A549 (cell line): ENCODE data around the gene PSMD5. TPM values are rescaled to one million over a fixed set of nuclear protein-coding genes. Genes with fewer than 3 reads are reported as not detected.
A peak's percentile ranks its signal among the peaks of the same experiment; 100 is the strongest.

Experiments
- ATAC-seq, 2 experiments: fragments of 200-7000 bp in 1 of 2; fragments of >200 bp in 1 of 2; cut with Nextera tagmentation in 1 of 2; cut with Tn5 transposase in 1 of 2; 3 replicates each; pipeline versions ENCODE4 v1.8.0 to v1.9.1; 2018 to 2020; ENCODE audit warnings: mild to moderate bottlenecking in 1 of 2, moderate library complexity in 1 of 2
- CTCF ChIA-PET: fragments of 300-600 bp; sonication (Branson Sonifier 250); formaldehyde crosslinking; extraction: SDS; loops from one replicate; lab custom pipeline; 2021; ENCODE audit warnings: antibody characterized with exemption, inconsistent platforms; lab: Yijun Ruan, JAX
- POLR2A ChIA-PET: fragments of 350-600 bp; formaldehyde crosslinking; extraction: SDS; loops from one replicate; lab custom pipeline; 2021; ENCODE audit warnings: antibody characterized with exemption, inconsistent platforms; lab: Yijun Ruan, JAX
- DNase-seq, 2 experiments: peaks; one replicate each; pipeline versions ENCODE4 v3.0.0 to v3.0.0-alpha.2; 2011 to 2016; ENCODE audit warnings: low read depth in 1 of 2, low spot score in 1 of 2
- FAIRE-seq: peaks from 2 replicates; lab custom pipeline; 2011; peaks lifted over from hg19 to GRCh38; lab: Jason Lieb, UNC
- H3K27ac ChIP-seq, 2 experiments: fragments of >200 bp; sonication (Bioruptor Twin); formaldehyde crosslinking; 3 replicates each; pipeline ENCODE4 v1.5.1; 2016 to 2017
- H3K4me1 ChIP-seq: fragments of >200 bp; sonication (Bioruptor Twin); formaldehyde crosslinking; 3 replicates; pipeline ENCODE4 v1.6.1; 2016
- H3K4me2 ChIP-seq: fragments of >200 bp; sonication (Bioruptor Twin); formaldehyde crosslinking; 3 replicates; pipeline ENCODE4 v1.6.1; 2016
- H3K4me3 ChIP-seq: fragments of >200 bp; sonication (Bioruptor Twin); formaldehyde crosslinking; 3 replicates; pipeline ENCODE4 v1.5.1; 2016
- H3K9me3 ChIP-seq: fragments of >200 bp; sonication (Bioruptor Twin); formaldehyde crosslinking; 3 replicates; pipeline ENCODE4 v1.6.1; 2016
- BHLHE40 ChIP-seq: IDR thresholded peaks from 2 replicates; pipeline ENCODE4 v1.6.1; 2012; ENCODE audit warnings: low read depth, low read length, inconsistent platforms
- CBX2 ChIP-seq: fragments of 200-600 bp; sonication (generic); IDR thresholded peaks from 2 replicates; pipeline ENCODE4 v1.6.1; 2016; ENCODE audit warnings: low read depth, mild to moderate bottlenecking, borderline replicate concordance
- CEBPB ChIP-seq, 2 experiments: fragments of >200 bp in 1 of 2; sonication (Bioruptor Twin) in 1 of 2; formaldehyde crosslinking in 1 of 2; IDR thresholded peaks; 2 replicates each; pipeline ENCODE4 v1.6.1; 2012 to 2016
- CHD2 ChIP-seq: fragments of 150-350 bp; IDR thresholded peaks from 2 replicates; pipeline ENCODE4 v1.6.1; 2014; ENCODE audit warnings: low read length; ENCODE audit not compliant: partially characterized antibody
- CHD4 ChIP-seq: fragments of 200-600 bp; sonication (generic); IDR thresholded peaks from 2 replicates; pipeline ENCODE4 v1.6.1; 2016; ENCODE audit warnings: antibody characterized with exemption, mild to moderate bottlenecking, borderline replicate concordance
- EHF ChIP-seq: fragments of 250-450 bp; sonication (Bioruptor Pico); IDR thresholded peaks from 2 replicates; pipeline ENCODE4 v1.5.0; 2020; ENCODE audit warnings: mild to moderate bottlenecking
- EHMT2 ChIP-seq: fragments of 200-600 bp; sonication (generic); IDR thresholded peaks from 2 replicates; pipeline ENCODE4 v1.6.1; 2016; ENCODE audit warnings: antibody characterized with exemption, low read depth, mild to moderate bottlenecking, moderate library complexity
- FOXS1 ChIP-seq: fragments of 250-450 bp; sonication (Bioruptor Pico); IDR thresholded peaks from 2 replicates; pipeline ENCODE4 v1.5.0; 2020; ENCODE audit warnings: mild to moderate bottlenecking, moderate library complexity
- HDAC2 ChIP-seq: fragments of 200-600 bp; sonication (generic); IDR thresholded peaks from 2 replicates; pipeline ENCODE4 v1.6.1; 2016
- HEYL ChIP-seq: fragments of 250-450 bp; sonication (Bioruptor Pico); IDR thresholded peaks from 2 replicates; pipeline ENCODE4 v1.8.0; 2021; ENCODE audit warnings: mild to moderate bottlenecking, moderate library complexity
- JUN ChIP-seq, 2 experiments: fragments of >200 bp; sonication (Bioruptor Twin); formaldehyde crosslinking; IDR thresholded peaks; 2 replicates in 1 of 2; 3 replicates in 1 of 2; pipeline ENCODE4 v1.6.1; 2016 to 2017
- JUNB ChIP-seq: fragments of >200 bp; sonication (Bioruptor Twin); formaldehyde crosslinking; IDR thresholded peaks from 2 replicates; pipeline ENCODE4 v1.6.1; 2016
- KDM1A ChIP-seq: fragments of 200-600 bp; sonication (generic); IDR thresholded peaks from 2 replicates; pipeline ENCODE4 v1.6.1; 2016; ENCODE audit warnings: low read depth, mild to moderate bottlenecking
- KDM5A ChIP-seq: fragments of 200-600 bp; sonication (generic); IDR thresholded peaks from 2 replicates; pipeline ENCODE4 v1.6.1; 2016; ENCODE audit warnings: antibody characterized with exemption, mild to moderate bottlenecking
- MAZ ChIP-seq: fragments of 150-350 bp; IDR thresholded peaks from 2 replicates; pipeline ENCODE4 v1.6.1; 2014; ENCODE audit warnings: antibody characterized with exemption, low read depth, low read length, borderline replicate concordance
- MYC ChIP-seq: IDR thresholded peaks from 2 replicates; pipeline ENCODE4 v1.6.1; 2012; ENCODE audit warnings: mild to moderate bottlenecking, inconsistent platforms, low read length, improper control_type of control experiment, borderline replicate concordance
- NFE2L2 ChIP-seq: fragments of 150-350 bp; conservative IDR thresholded peaks from 2 replicates; pipeline ENCODE4 v1.6.1; 2014; ENCODE audit warnings: low read length
- NPAS2 ChIP-seq: fragments of 250-450 bp; sonication (Bioruptor Pico); IDR thresholded peaks from 2 replicates; pipeline ENCODE4 v1.8.0; 2022; ENCODE audit warnings: mild to moderate bottlenecking, moderate library complexity, borderline replicate concordance
- NR3C1 ChIP-seq: fragments of >200 bp; sonication (Bioruptor Twin); formaldehyde crosslinking; IDR thresholded peaks from 3 replicates; pipeline ENCODE4 v1.6.1; 2017
- POLR2A ChIP-seq: IDR thresholded peaks from 2 replicates; pipeline ENCODE4 v1.6.1; 2012; ENCODE audit warnings: mild to moderate bottlenecking, low read length
- POLR2AphosphoS2 ChIP-seq: conservative IDR thresholded peaks from 2 replicates; pipeline ENCODE4 v1.6.1; 2012; ENCODE audit warnings: low read length, improper control_type of control experiment, inconsistent platforms
- RAD21 ChIP-seq, 2 experiments: fragments of >200 bp in 1 of 2; sonication (Bioruptor Twin) in 1 of 2; formaldehyde crosslinking in 1 of 2; IDR thresholded peaks in 1 of 2; conservative IDR thresholded peaks in 1 of 2; 2 replicates in 1 of 2; 3 replicates in 1 of 2; pipeline ENCODE4 v1.6.1; 2012 to 2018; ENCODE audit warnings: inconsistent platforms in 1 of 2
- RARB ChIP-seq: fragments of 250-450 bp; sonication (Bioruptor Pico); IDR thresholded peaks from 2 replicates; pipeline ENCODE4 v1.8.0; 2021; ENCODE audit warnings: mild to moderate bottlenecking, moderate library complexity
- RFX5 ChIP-seq: fragments of 450-650 bp; IDR thresholded peaks from 2 replicates; pipeline ENCODE4 v1.7.1; 2014; ENCODE audit warnings: antibody characterized with exemption, mild to moderate bottlenecking, moderate library complexity
- RNF2 ChIP-seq: fragments of 200-600 bp; sonication (generic); IDR thresholded peaks from 2 replicates; pipeline ENCODE4 v1.6.1; 2016; ENCODE audit warnings: low read depth, mild to moderate bottlenecking, antibody characterized with exemption, moderate library complexity, borderline replicate concordance
- SREBF2 ChIP-seq: fragments of 450-650 bp; IDR thresholded peaks from 2 replicates; pipeline ENCODE4 v1.6.1; 2014; ENCODE audit warnings: mild to moderate bottlenecking, moderate library complexity
- TP53 ChIP-seq: fragments of 250-450 bp; sonication (Bioruptor Pico); IDR thresholded peaks from 2 replicates; pipeline ENCODE4 v1.5.0; 2021; ENCODE audit warnings: mild to moderate bottlenecking, moderate library complexity
- ZFP36 ChIP-seq: fragments of 450-650 bp; IDR thresholded peaks from 2 replicates; pipeline ENCODE4 v1.6.1; 2014; ENCODE audit warnings: borderline replicate concordance; ENCODE audit not compliant: partially characterized antibody
- ZSCAN20 ChIP-seq: fragments of 250-450 bp; sonication (Bioruptor Pico); IDR thresholded peaks from 2 replicates; pipeline ENCODE4 v1.8.0; 2022; ENCODE audit warnings: mild to moderate bottlenecking, moderate library complexity
- WGBS: methylation state at CpG from one replicate; pipeline ENCODE4 v1.1.6; 2017; ENCODE audit errors: missing lambda C conversion rate; 5-methylcytosine and 5-hydroxymethylcytosine counted together
- polyA minus RNA-seq: library from RNA; depleted of rRNA, polyadenylated mRNA; stranded (reverse); fragments of >200 nt; gene quantifications from 2 replicates; pipeline ENCODE4 v1.2.3, GENCODE V29; 2011; rRNA and poly(A)+ RNA removed
- polyA plus RNA-seq, 4 experiments: library from polyadenylated mRNA; depleted of rRNA in 3 of 4; stranded (reverse); fragments of >200 nt; fragmentation: RNase III in 1 of 4; extraction: RNeasy Plus Mini Kit Qiagen cat#74134 plus additional on column Dnase treatment in 1 of 4; gene quantifications; 2 replicates in 3 of 4; 3 replicates in 1 of 4; pipeline ENCODE4 v1.2.3, GENCODE V29; 2011 to 2017
- TF ChIP-seq, protein P1 (sequence below): fragments of >200 bp; sonication (Bioruptor Twin); formaldehyde crosslinking; IDR thresholded peaks from 3 replicates; pipeline ENCODE4 v1.6.1; 2016
- TF ChIP-seq, protein P2 (sequence below): fragments of >200 bp; sonication (Bioruptor Twin); formaldehyde crosslinking; IDR thresholded peaks from 3 replicates; pipeline ENCODE4 v1.5.1; 2016
- TF ChIP-seq, protein P3 (sequence below): IDR thresholded peaks from 2 replicates; pipeline ENCODE4 v1.6.1; 2012
- TF ChIP-seq, protein P4 (sequence below): fragments of 250-450 bp; sonication (Bioruptor Pico); IDR thresholded peaks from 2 replicates; pipeline ENCODE4 v1.5.0; 2021; ENCODE audit warnings: mild to moderate bottlenecking, moderate library complexity, borderline replicate concordance
- TF ChIP-seq, protein P5 (sequence below): fragments of >200 bp; sonication (Bioruptor Twin); formaldehyde crosslinking; IDR thresholded peaks from 2 replicates; pipeline ENCODE4 v1.6.1; 2016
- TF ChIP-seq, protein P6 (sequence below): IDR thresholded peaks from 2 replicates; pipeline ENCODE4 v1.6.1; 2012

Gene PSMD5
- polyA plus RNA-seq (2011; rRNA removed) (52.3 and 63.7 TPM in 2 replicates), polyA plus RNA-seq (2017; fragmentation: RNase III; extraction: RNeasy Plus Mini Kit Qiagen cat#74134 plus additional on column Dnase treatment) (34.6 to 42.4 TPM (median 40.0 TPM) in 3 replicates), polyA minus RNA-seq (17.1 and 17.5 TPM in 2 replicates)
- polyA plus RNA-seq (2012; cell fraction: cytosol; rRNA removed): 19.4 and 22.8 TPM in 2 replicates
- 8.8 and 12.9 TPM in 2 replicates for polyA plus RNA-seq (2012; cell fraction: nucleus; rRNA removed)

DNA sequence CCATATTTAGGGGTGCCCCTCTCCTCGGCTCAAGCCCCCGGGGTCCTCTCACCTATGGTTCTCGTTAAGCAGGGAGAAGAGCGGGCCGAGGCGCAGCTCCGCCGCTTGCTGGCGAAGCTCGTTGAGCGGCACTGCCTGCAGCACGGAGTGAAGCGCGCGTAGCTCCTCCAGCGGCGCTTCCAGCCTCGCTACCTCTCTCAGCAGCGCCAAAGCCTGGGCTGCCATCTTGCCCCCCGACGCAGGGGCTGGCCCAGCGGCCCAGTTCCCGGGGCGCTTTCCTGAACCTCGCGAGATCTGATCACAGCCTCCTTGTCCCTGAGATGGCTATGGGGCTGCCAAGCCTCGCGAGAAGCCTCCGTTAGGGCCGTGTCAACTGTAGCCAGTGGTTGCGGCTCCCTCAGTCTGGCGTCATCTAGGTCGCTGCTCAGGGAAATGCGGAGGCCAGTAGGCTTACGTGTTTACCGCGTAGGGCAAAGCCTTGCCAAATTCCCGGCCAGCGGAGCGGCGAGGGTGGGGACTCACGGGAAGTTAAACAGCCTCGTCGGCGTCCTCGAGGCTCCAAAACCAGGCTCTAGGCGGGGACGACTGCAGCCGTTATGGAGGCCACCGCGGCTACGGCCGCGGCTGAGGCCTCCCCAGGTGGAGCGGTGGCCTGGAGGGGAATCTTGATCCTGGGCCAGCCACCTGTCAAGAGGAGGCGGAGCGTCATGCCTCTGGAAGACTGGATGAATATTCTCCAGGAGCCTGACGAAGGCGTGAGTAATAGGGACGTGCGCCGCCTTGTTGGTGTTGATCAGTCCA, at the start of gene PSMD5:
Gene PSMD5 (minus strand): TSS at position 238 of the 801 bp plus-strand sequence. CDS start 13 bp downstream, at position 225.
- H3K27ac ChIP-seq: peak within 1 kb of the TSS; percentile 92 to 94
- no peak for FAIRE-seq
- peak within 1 kb of the TSS; percentile 88 for H3K4me2 ChIP-seq
- peak; percentile 99 to 100 for ATAC-seq
- peak within 1 kb of the TSS; percentile 74 for H3K4me3 ChIP-seq
- POLR2A ChIA-PET: interaction anchor here (0.6 kb wide), 1 partner anchor 50 kb away, joined by 3 read pairs; the partner anchor contains the start of gene FBXW2
- DNase-seq: peak; percentile 99
- H3K4me1 ChIP-seq: peaks cover 12% of the 10 kb centered on the region; the same call in 1 of the 3 replicates
- no peaks in the 10 kb centered on the region for H3K9me3 ChIP-seq
- CTCF ChIA-PET: interaction anchor here (1.2 kb wide), 1 partner anchor 87 kb away, joined by 3 read pairs; no protein-coding TSS in a partner anchor
- 1% methylated on average over 15 of the region's 62 CpGs for WGBS
- peak; percentile 99 for TF ChIP-seq CHD2
- TF ChIP-seq HDAC2: no peak
- TF ChIP-seq RAD21 (conservative IDR thresholded peaks at IDR 0.05 in 1 of 2, IDR thresholded peaks at IDR 0.05 in 1 of 2): no peak; a peak in 1 of 5 replicates
- TF ChIP-seq EHMT2: no peak
- no peak for TF ChIP-seq EHF
- 0 out of 4 replicates have a peak, but pooled peaks of 1 of the 2 experiments have one; percentile 18 for TF ChIP-seq CEBPB (IDR thresholded peaks at IDR 0.05)
- no peak for TF ChIP-seq ZSCAN20 (CRISPR knock-in tag)
- TF ChIP-seq, protein P1, sequence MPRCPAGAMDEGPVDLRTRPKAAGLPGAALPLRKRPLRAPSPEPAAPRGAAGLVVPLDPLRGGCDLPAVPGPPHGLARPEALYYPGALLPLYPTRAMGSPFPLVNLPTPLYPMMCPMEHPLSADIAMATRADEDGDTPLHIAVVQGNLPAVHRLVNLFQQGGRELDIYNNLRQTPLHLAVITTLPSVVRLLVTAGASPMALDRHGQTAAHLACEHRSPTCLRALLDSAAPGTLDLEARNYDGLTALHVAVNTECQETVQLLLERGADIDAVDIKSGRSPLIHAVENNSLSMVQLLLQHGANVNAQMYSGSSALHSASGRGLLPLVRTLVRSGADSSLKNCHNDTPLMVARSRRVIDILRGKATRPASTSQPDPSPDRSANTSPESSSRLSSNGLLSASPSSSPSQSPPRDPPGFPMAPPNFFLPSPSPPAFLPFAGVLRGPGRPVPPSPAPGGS: no peak; the same call in 2 of the 3 replicates
- TF ChIP-seq, protein P2, sequence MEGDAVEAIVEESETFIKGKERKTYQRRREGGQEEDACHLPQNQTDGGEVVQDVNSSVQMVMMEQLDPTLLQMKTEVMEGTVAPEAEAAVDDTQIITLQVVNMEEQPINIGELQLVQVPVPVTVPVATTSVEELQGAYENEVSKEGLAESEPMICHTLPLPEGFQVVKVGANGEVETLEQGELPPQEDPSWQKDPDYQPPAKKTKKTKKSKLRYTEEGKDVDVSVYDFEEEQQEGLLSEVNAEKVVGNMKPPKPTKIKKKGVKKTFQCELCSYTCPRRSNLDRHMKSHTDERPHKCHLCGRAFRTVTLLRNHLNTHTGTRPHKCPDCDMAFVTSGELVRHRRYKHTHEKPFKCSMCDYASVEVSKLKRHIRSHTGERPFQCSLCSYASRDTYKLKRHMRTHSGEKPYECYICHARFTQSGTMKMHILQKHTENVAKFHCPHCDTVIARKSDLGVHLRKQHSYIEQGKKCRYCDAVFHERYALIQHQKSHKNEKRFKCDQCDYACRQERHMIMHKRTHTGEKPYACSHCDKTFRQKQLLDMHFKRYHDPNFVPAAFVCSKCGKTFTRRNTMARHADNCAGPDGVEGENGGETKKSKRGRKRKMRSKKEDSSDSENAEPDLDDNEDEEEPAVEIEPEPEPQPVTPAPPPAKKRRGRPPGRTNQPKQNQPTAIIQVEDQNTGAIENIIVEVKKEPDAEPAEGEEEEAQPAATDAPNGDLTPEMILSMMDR: no peak
- no peak for TF ChIP-seq ZFP36
- TF ChIP-seq KDM1A: no peak
- TF ChIP-seq, protein P3, sequence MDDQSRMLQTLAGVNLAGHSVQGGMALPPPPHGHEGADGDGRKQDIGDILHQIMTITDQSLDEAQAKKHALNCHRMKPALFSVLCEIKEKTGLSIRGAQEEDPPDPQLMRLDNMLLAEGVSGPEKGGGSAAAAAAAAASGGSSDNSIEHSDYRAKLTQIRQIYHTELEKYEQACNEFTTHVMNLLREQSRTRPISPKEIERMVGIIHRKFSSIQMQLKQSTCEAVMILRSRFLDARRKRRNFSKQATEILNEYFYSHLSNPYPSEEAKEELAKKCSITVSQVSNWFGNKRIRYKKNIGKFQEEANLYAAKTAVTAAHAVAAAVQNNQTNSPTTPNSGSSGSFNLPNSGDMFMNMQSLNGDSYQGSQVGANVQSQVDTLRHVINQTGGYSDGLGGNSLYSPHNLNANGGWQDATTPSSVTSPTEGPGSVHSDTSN: no peak
- peak; percentile 86 for TF ChIP-seq RFX5
- no peak for TF ChIP-seq MYC
- no peak for TF ChIP-seq POLR2AphosphoS2
- TF ChIP-seq JUNB: no peak
- TF ChIP-seq, protein P4, sequence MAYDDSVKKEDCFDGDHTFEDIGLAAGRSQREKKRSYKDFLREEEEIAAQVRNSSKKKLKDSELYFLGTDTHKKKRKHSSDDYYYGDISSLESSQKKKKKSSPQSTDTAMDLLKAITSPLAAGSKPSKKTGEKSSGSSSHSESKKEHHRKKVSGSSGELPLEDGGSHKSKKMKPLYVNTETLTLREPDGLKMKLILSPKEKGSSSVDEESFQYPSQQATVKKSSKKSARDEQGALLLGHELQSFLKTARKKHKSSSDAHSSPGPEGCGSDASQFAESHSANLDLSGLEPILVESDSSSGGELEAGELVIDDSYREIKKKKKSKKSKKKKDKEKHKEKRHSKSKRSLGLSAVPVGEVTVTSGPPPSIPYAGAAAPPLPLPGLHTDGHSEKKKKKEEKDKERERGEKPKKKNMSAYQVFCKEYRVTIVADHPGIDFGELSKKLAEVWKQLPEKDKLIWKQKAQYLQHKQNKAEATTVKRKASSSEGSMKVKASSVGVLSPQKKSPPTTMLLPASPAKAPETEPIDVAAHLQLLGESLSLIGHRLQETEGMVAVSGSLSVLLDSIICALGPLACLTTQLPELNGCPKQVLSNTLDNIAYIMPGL (CRISPR knock-in tag): no peak
- TF ChIP-seq TP53 (CRISPR knock-in tag): 0 out of 2 replicates have a peak, but pooled peaks have one; percentile 56
- no peak for TF ChIP-seq NR3C1
- TF ChIP-seq, protein P5, sequence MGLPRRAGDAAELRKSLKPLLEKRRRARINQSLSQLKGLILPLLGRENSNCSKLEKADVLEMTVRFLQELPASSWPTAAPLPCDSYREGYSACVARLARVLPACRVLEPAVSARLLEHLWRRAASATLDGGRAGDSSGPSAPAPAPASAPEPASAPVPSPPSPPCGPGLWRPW: no peak
- TF ChIP-seq CHD4: no peak
- no peak for TF ChIP-seq MAZ
- TF ChIP-seq KDM5A: peak; percentile 83
- TF ChIP-seq CBX2: no peak
- TF ChIP-seq RARB: no peak
- TF ChIP-seq HEYL (CRISPR knock-in tag): no peak
- TF ChIP-seq NFE2L2: no peak
- TF ChIP-seq FOXS1 (CRISPR knock-in tag): no peak
- no peak for TF ChIP-seq BHLHE40
- TF ChIP-seq NPAS2 (CRISPR knock-in tag): no peak
- TF ChIP-seq, protein P6, sequence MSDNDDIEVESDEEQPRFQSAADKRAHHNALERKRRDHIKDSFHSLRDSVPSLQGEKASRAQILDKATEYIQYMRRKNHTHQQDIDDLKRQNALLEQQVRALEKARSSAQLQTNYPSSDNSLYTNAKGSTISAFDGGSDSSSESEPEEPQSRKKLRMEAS: peak; percentile 79
- TF ChIP-seq POLR2A: peak; percentile 94
- TF ChIP-seq RNF2: no peak
- peak; percentile 80 to 91 for TF ChIP-seq JUN (IDR thresholded peaks at IDR 0.05)
- no peak for TF ChIP-seq SREBF2
